ENCODE measurements around the gene PRKCD.

The PRKCD gene

GRCh38 chr3:53171827-53172505, 11.0 kb downstream of the PRKCD start:
- DNase-seq, result no peak

GRCh38 chr3:53173107-53173506, 12.1 kb downstream of the PRKCD start:
- no peak for DNase-seq

- no peak for DNase-seq
Observed at GRCh38 chr3:53174346-53175250, 13.6 kb downstream of the PRKCD start.

- no peak for DNase-seq
Observed at GRCh38 chr3:53175613-53176540, 14.9 kb downstream of the PRKCD start.

- no peak for DNase-seq
Observed at GRCh38 chr3:53178246-53178645, 17.2 kb downstream of the PRKCD start.

- DNase-seq, result no peak
Observed at GRCh38 chr3:53179580-53179979, 18.6 kb downstream of the PRKCD start.

- DNase-seq, result no peak
Observed at GRCh38 chr3:53180305-53181023, 19.5 kb downstream of the PRKCD start.

GRCh38 chr3:53181024-53181371, 20.0 kb downstream of the PRKCD start:
- DNase-seq, result no peak

- DNase-seq, result no peak
Observed at GRCh38 chr3:53181528-53181927, 20.5 kb downstream of the PRKCD start.

GRCh38 chr3:53182764-53183355, 21.9 kb downstream of the PRKCD start:
- DNase-seq, result no peak

GRCh38 chr3:53183514-53183913, 22.5 kb downstream of the PRKCD start:
- DNase-seq, result no peak

- no peak for DNase-seq
Observed at GRCh38 chr3:53184701-53185100, 23.7 kb downstream of the PRKCD start.

- DNase-seq, result no peak
Observed at GRCh38 chr3:53185761-53186465, 24.9 kb downstream of the PRKCD start.

- DNase-seq, result no peak
Observed at GRCh38 chr3:53186726-53187125, 25.7 kb downstream of the PRKCD start.

GRCh38 chr3:53187430-53187829, 26.4 kb downstream of the PRKCD start:
- no peak for DNase-seq

GRCh38 chr3:53188136-53188685, 27.2 kb downstream of the PRKCD start:
- DNase-seq, result no peak

- DNase-seq, result no peak
Observed at GRCh38 chr3:53188720-53189119, 27.7 kb downstream of the PRKCD start.

- no peak for DNase-seq
Observed at GRCh38 chr3:53189276-53189675, 28.3 kb downstream of the PRKCD start.

- DNase-seq, result no peak
Observed at GRCh38 chr3:53190659-53191058, 29.6 kb downstream of the PRKCD start.

- no peak for DNase-seq
Observed at GRCh38 chr3:53191836-53192480, 30.9 kb downstream of the PRKCD start.

- DNase-seq, result no peak
Observed at GRCh38 chr3:53192608-53193007, 31.6 kb downstream of the PRKCD start.

Measured in NK-92 treated with Interleukin-12 subunit alpha and Interleukin-12 subunit beta, amount 100 ng/mL, for 24 hours (cell line).